ENCODE measurements around the gene UBASH3B.

- TF ChIP-seq CTCF (IDR thresholded peaks at IDR 0.05) (no peak), POLR2A (IDR thresholded peaks at IDR 0.05) (no peak)
Observed at GRCh38 chr11:122677256-122677655, 21.7 kb downstream of the UBASH3B start.
